Hippocampal formation (tissue), 2 donors: ENCODE results near the gene MRPS34.

ENCODE experiments used
- DNase-seq, 2 donors: peaks; one replicate each; lab custom pipeline; 2025; lab: John Stamatoyannopoulos, UW

The MRPS34 gene

DNA sequence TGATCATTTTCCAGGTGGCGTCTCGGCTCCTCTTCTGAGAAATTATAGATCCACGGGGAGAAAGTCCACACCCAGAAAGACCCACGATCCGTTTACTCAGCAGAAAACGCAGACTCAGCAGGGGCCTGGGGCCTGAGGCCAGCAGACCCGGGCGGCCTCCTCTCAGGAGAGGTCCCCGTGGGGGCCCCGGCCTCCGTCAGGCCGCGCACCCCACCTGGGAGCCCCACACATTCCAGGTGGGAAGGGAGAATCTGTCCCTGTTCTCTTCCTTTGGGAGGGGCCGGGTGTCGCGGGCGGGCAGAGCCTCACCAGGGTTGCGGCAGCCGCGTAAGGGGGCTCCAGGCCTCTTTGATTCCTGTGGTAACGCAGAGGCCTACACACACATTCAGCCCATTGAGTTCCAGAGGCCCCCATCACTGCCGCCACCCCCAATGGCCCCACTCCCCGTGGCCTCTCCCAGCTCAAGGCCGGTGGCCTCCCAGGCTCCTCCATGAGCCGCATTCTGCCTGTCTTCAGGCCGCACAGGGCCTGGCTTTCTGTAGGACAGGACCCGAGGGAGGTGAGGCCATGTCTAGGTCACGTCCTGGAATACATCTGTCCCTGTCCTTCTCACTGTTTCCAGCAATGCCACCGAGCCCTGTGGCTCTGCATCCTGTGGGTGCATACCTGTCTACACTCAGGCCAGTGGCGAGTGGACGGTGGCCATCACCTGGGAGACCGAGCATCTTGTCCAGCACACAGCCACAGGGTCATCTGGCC, 22.2 kb upstream of the MRPS34 start:
- DNase-seq: no peak

DNA sequence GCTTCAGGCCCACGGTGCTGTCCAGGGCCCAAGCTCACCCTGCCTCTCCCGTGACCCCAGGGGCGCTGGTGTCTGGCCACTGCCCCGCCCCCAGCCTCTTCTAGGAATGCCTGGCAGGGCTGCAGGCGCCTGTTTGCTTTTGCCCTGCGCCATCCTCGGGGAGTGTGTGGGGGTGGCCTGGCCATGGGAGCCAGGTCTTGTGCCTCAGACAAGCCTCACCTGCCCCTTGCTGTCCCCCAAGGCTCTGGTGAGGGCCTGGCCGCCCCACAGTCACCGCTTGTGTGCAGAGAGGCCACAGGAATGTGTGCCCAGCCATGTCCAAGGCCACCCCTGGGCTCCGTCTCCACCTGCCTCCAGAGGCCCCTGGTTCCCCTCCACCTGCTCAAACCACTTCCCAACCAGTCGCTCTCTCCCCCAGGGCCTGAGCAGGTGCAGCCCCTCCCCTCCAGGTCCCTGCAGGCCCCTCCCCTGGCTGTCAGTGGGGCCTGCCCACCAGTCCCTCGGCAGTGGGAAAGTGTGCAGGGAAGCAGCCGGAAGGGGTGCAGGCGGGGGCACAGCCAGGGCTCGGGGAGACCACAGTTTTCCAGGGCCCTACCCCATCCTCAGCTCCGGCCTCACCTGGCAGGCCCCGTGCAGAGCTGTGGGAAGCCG, 21.4 kb upstream of the MRPS34 start:
- no peak for DNase-seq

DNA sequence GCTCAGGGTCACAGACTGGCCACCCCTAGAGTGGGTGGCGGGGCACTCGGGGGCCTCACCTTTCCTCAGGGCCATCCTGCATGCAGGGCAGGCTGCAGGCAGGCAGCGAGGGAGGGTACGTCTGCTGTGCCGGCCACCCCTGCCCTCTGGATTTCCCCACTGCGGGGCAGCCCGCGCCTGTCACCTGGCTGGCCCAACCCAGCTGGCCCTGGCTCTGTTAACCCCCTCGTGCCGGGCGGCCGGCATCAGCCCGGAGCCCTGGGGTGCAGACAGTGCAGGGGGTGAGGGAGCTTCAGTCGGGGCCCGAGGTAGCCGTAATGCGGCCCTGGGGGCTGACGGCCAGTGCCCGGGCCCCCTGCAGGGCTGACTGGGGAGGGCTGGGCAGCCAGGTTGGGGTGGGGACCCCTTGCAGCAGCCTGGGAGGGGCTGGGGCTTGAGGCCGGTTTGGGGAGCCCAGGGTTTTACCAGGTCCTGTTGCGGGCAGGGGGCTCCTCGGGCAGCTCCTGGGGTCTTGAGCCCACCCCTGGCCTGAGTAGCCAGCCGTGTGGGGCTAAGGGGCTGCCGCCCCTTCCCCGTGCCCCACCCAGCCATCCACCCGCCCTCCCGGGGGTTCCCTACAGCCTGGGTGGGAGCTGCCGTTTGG, 20.8 kb upstream of the MRPS34 start, which contains the start of gene IGFALS:
Gene IGFALS, minus strand, starts transcription at position 128 of the 643 bp plus-strand sequence. Its CDS starts 53 bp downstream, at position 75.
- DNase-seq: no peak

DNA sequence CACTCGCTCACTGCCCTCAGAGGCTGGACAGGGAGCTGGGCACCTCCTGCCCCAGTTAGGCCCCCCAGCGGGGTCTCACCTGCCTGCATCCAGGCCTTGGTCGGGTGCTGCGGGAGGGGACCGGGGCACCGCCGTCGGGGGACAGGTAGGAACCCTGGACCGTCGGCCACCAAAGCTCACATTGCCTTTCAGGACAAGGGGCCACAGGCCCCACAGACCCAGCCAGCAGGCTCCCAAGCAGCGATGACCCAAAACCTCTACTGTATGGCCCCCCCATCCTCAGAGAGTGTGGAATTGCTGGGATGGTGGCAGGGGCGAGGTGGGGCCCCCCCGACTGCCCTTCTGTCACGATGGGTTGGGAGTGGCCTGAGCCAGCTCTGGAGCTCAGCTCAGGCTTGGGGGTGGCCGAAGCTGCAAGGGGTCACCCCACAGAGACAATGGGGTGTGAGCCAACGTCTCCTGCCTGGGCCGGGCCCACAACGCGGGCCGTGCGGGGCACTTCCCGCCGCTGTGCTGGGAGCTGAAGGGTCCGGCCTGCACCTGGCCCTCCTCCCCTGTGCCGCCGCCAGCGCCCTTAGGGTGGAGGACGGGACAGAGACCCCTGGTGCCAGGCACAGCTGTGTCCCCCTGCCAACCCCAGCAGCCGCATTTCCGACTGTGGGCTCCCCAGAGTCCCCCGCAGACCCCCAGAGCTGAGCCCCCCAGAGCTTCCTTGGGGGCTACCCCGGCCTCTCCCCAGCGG, 20.1 kb upstream of the MRPS34 start:
- DNase-seq: no peak

DNA sequence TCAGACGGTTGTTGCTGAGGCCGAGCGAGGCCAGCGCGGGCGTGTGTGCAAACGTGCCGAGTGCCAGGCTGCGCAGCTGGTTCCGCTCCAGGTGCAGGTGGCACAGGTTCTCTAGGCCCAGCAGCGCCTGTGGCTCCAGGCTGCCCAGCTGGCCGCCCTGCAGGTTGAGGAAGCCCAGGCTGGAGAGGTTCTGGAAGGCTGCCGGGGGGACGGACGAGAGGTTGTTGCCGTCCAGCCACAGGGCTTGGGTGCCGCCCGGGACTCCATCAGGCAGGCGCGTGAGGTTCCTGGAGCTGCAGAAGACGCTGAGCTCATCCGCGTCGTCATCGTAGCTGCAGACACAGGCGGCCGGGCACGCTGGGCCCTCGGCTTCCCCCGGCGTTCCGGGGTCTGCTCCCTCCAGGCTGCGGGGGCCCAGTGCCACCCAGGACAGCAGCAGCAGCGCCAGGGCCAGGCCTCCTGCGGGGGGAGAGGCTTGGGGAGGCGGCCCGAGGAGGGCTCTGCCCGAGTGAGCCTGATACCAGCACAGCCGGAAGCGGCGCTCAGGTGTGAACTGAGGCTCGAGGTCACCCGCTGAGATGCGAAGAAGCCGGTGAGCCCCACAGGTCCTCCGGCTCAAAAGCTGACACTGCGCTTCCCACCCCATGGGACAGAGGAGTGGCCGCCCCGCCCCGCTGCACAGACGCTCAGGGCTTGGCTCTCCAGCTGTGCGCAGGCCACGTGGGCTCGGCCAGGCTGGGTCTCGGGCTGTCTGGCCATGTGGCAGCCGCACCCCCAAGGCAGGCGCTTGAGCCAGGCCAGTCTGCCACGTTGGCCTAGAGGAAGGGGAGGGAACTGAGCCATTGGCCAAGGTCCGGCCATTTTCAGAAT, 19.2 kb upstream of the MRPS34 start:
- no peak for DNase-seq

DNA sequence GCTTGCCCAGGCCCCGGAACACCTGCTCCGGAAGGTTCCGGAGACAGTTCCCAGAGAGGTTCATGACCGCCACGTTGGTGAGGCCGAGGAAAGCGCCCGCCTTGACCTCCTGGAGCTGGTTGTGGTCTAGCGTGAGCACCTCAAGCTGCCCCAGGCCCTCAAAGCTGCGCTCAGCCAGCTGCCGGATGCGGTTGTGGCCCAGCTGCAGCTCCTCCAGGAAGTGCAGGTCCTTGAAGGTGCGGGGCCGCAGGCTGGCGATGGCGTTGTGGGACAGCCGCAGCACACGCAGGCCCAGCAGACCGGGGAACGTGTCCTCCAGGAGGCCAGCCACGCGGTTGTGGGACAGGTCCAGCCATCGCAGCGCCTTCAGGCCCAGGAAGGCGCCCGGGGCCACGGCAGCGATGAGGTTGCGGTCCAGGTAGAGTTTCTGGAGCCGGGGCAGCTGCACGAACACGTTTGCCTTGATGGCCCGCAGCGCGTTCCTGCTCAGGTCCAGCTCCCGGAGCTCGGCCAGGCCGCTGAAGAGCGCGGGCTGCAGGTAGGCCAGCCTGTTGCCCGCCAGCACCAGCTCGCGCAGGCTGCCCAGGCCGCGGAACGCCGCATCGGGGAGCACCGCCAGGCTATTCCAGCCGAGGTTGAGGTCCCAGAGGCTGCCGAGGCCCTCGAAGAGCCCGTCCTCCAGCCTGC, 18.5 kb upstream of the MRPS34 start:
- DNase-seq: no peak

DNA sequence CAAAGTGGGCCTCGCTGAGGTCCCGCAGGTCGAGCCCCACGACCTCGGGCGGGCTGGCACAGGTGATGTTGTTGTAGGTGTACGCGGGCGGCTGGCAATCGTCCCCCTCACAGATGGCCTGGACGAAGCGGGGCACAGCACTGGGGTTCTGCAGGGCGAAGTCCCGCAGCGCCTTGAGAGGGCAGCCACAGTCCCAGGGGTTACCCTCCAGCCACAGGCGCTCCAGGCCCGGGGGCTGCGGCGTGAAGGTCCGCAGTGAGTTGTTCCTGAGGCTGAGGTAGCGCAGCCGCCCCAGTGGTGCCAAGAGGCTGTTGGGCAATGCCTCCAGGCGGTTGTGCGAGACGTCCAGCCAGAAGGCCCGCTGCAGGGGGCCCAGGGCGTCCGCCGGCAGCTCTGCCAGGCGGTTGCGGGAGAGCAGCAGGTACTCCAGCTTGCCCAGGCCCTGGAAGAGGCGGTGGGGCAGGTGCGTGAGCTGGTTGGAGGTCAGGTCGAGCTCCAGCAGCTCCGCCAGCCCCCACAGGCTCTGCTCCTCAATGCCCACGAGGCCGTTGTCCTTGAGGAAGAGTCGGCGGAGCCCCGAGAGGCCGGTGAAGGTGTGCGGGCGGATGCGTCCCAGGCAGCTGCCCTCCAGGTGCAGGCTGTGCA, 17.8 kb upstream of the MRPS34 start:
- DNase-seq: no peak

- no peak for DNase-seq
These were observed 17.3 kb upstream of the MRPS34 start for GRCh38 chr16:1790261-1790610.

DNA sequence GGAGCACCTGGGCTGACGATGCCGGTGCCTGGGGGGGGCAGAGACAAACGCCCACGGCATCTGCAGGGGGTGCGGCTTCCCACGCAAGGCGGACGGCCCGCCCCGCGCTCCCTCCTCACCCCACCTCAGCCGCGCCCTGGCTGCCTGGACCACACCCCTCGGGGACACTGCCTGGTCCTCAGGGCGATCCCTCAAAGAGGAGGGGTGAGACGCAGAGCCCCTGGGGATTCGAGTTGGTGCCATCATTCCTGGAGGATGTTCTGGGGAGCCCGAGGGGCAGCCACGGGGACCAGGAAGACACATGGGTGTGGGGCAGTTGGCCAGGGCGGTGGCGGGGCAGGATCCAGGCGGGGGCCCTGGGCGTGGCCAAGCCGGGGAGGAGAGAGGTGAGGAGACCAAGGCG, 16.7 kb upstream of the MRPS34 start:
- DNase-seq: no peak

DNA sequence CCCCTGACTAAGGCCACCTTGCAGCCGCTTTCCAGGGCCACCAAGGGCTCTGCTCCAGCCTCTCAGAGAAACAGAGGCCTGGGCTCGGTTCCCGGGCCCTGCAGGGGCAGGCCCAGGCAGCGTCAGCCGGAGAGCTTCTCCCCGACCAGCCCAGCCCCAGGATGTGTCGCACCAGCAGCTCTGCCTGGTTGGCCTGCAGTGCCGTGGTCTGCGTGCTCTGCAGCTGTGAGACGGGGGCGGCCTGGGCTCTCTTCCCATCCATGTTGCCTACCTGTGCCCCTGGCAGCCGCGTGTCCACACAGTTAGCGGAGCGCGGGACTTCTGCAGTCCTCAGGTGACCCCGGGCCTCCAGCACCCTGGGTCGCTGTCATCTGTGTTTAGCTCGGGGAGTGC, 15.8 kb upstream of the MRPS34 start:
- DNase-seq: no peak

DNA sequence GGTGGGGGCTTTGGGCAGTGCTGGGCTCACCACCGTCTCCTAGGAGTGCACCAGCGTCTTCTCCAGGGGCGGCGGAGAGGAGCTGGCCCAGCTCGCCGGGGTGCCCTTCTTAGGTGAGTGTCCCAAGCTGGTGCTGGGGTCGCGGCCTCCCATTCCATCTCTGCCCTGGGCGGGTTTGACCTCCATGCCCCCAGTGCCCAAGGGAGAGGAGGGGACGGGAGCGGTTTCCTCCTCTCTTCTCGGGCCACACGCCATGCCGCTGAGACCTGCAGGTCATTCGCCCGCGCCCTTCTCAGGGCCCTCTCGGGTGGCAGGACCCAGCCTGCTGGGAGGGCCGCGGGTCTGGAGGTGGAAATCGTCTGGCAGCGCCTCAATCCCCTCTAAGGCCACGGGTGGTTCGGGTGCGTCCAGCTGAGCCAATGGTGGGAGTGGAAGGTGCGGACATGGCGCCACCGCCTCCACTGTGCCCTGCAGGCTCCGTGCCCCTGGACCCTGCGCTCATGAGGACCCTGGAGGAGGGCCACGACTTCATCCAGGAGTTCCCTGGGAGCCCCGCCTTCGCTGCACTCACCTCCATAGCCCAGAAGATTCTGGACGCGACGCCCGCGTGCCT, 15.3 kb upstream of the MRPS34 start:
- DNase-seq: no peak

DNA sequence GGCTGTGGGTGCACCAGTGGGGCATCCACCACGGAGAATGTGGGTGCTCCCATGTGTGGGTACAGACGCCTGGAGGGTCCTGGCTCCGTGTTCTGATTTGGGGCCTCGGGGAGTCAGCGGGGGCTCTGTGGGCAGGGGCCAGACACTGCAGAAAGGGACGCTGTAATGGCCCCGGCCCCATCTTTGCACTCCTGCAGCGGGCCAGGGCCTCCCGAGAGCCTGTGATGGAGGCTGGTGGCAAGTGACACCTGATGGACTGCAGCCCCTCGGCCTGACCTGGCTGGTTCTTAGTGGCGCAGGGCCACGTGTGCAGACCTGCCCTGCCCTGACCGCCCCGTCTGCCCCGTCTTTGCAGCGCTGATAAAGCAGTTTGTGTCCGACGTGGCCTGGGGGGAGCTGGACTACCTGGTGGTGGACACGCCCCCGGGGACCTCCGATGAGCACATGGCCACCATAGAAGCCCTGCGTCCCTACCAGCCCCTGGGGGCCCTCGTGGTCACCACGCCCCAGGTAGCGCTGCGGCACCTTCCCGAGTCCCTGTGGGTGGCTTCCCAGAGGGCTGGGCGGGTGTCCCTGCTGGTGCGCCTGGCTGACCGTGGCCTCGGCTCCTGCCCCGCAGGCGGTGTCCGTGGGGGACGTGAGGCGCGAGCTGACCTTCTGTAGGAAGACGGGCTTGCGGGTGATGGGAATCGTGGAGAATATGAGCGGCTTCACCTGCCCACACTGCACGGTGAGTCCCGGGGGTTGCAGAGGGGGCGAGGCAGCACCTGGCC, 14.6 kb upstream of the MRPS34 start:
- no peak for DNase-seq

DNA sequence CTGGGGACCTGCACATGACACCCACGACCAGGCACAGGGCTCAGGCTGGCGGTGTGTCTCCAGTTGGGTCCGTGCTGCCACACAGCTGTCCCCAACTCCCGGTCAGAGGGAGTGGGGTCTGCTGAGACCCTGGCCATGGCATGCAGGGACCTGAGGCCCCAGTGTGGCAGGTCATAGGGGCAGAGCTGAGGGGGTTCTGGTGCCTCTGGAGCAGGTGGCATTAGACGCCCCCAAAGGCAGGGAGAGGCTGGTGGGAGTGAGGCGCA, 14.1 kb upstream of the MRPS34 start:
- no peak for DNase-seq

DNA sequence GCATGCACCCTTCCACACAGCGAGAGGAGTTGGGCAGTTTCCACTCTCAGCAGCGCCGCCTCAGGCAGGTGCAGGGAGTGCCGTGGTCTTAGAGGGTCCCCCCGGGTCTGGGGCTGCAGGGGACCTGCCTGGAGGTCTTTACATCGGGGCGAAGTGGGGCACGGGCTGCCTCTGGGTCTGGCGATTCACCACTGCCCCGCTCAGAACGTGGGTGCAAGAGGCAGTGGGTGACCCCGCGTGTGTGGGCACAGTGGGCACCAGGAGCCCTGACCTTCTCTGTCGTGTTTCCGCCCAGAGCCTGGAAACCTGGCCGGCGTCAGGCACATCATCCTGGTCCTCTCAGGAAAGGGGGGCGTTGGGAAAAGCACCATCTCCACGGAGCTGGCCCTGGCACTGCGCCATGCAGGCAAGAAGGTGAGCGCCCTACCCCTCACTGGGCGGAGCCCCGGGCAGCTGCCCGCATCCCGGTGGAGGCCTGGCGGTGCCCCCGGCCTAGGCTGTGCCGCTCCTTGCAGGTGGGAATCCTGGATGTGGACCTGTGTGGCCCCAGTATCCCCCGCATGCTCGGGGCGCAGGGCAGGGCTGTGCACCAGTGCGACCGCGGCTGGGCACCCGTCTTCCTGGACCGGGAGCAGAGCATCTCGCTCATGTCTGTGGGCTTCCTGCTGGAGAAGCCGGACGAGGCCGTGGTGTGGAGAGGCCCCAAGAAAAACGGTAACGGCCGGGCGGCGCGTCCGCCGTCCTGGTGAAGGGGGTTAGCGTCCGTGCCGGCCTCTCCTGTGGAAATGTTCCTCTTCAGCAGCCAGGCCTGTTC, 13.5 kb upstream of the MRPS34 start:
- no peak for DNase-seq

DNA sequence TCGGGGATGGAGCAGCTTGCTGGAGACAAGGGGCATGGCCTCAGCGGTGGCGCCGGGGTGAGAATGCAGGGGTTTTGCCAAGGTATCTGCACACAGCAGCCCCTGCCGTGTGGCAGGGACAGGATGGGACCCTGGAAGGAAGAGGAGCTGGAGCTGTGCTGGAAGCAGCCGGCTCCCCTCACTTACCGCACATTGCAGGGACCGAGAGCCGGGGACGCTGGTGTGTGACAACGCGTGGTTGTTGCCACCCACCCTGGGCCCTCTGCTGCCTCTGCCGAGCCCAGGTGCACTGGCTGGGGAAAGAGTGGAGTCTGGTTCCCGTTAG, 12.9 kb upstream of the MRPS34 start:
- no peak for DNase-seq

- no peak for DNase-seq
These were observed 12.3 kb upstream of the MRPS34 start for GRCh38 chr16:1784977-1785845.

DNA sequence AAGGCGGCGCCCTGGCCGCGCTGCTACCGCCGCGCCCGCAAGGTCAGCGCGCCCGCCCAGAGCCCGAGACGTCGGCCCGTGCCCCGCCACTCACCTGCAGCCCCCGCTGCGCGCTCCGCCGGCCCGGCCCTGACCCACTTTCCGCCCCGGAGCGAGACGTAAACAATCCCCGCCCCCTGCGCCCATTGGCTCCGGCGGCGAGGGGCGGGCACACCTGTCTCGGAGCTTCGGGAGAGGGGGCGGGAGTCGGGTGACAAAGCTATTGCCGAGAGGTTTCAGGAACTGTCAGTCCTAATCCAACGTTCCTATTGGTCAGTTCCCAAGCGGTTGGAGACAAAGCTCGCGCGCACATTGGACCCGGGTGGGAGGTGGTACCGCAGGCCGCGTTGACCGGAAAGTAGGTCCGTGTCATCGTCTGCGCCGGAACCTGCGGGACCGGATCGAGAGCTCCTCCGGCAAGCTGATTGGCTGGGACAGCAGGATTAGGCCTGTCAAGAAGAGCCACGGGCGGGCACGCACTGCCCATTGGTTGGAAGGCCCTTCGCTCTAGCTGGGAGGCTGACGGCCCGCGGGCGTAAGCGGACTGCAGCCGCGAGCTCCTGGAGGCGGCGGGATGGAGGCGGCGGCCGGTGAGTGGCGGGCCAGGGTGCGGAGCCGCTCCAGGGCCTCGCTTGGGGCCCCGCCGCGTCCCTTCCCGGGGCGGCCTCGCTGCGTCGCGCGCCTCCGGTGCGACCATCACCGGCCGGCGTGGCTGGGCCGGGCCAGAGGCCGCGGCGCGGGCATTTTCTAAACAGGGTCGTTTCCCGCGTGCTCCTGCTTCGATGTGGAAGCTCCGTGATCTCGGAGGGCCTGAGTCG, 9.7 kb upstream of the MRPS34 start, which contains the start of the genes NUBP2 and SPSB3:
Gene NUBP2, plus strand, starts transcription at position 553 of the 857 bp plus-strand sequence. Its CDS starts 61 bp downstream, at position 614.
Gene SPSB3, minus strand, starts transcription at position 164 of the 857 bp plus-strand sequence. CDS start 1,088 bp downstream, outside the sequence.
- DNase-seq: peak; percentile 100
